Tibial artery (tissue), 4 donors: ENCODE data around the gene GRIA4.

Experiments used
- DNase-seq, 2 donors: peaks; one replicate each; pipeline ENCODE4 v3.0.0-alpha.2; 2019
- H3K27ac ChIP-seq, 2 donors: fragments of 200-600 bp; sonication (generic) in 1 of 2; 1 replicate in 1 of 2; 2 replicates in 1 of 2; pipeline ENCODE4 v1.5.1; 2018 to 2019; ENCODE audit warnings: mild to moderate bottlenecking in 1 of 2
- H3K27me3 ChIP-seq, 2 donors: fragments of 200-600 bp; sonication (generic) in 1 of 2; one replicate each; pipeline versions ENCODE4 v1.5.1 to v1.6.0; 2016 to 2019
- H3K36me3 ChIP-seq, 3 donors: fragments of 200-600 bp; sonication (generic) in 2 of 3; one replicate each; pipeline ENCODE4 v1.5.1; 2016 to 2019; ENCODE audit warnings: mild to moderate bottlenecking in 2 of 3
- H3K4me1 ChIP-seq, 4 donors: fragments of 200-600 bp; sonication (generic) in 2 of 4; 1 replicate in 3 of 4; 2 replicates in 1 of 4; pipeline ENCODE4 v1.5.1; 2016 to 2019
- H3K4me3 ChIP-seq, 2 donors: fragments of 200-600 bp; sonication (generic) in 1 of 2; 1 replicate in 1 of 2; 2 replicates in 1 of 2; pipeline ENCODE4 v1.5.1; 2018 to 2019; ENCODE audit warnings: mild to moderate bottlenecking in 2 of 2
- H3K9me3 ChIP-seq, 3 donors: fragments of 200-600 bp; sonication (generic) in 1 of 3; one replicate each; pipeline ENCODE4 v1.5.1; 2016 to 2019
- intact Hi-C: fragments of 100-400 bp; cut with DNase I; formaldehyde crosslinking; loops from one replicate; pipeline ENCODE4 v1.15.0; 2023; ENCODE audit warnings: low total_unique reads
- TF ChIP-seq, protein P1 (sequence below), 2 experiments: fragments of 200-600 bp in 1 of 2; fragments of 450-650 bp in 1 of 2; IDR thresholded peaks; one replicate each; pipeline ENCODE4 v1.5.1; 2017 to 2019; ENCODE audit warnings: antibody characterized with exemption in 2 of 2, mild to moderate bottlenecking in 1 of 2, moderate library complexity in 1 of 2

The GRIA4 gene

DNA sequence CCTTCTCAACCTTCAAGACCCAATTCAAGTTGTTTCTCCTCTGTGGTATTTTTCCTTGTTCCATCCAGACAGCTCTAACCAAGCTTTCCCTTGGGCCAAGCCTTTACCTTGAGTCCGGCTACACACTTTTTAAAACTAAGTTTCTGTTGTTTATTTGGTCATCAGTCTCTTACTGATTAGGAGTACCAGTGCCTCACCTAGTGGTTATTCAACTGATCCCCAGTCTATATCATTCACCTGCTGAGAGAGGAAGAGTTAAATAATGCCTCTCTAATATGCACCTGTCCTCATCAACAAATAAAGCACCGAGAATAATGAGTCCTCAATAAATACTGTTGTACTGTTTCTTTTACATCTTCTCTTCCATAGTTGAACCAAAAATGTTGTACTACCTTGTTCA, 251.4 kb downstream of the GRIA4 start:
- Histone ChIP-seq H3K36me3 (no peaks in the 10 kb centered on the region), H3K4me1 (no peaks in the 10 kb centered on the region), H3K27ac (no peak overlapping the region), H3K27me3 (no peaks in the 10 kb centered on the region), H3K9me3 (no peaks in the 10 kb centered on the region), H3K4me3 (no peak overlapping the region)
- no peak for DNase-seq
- TF ChIP-seq, protein P1, sequence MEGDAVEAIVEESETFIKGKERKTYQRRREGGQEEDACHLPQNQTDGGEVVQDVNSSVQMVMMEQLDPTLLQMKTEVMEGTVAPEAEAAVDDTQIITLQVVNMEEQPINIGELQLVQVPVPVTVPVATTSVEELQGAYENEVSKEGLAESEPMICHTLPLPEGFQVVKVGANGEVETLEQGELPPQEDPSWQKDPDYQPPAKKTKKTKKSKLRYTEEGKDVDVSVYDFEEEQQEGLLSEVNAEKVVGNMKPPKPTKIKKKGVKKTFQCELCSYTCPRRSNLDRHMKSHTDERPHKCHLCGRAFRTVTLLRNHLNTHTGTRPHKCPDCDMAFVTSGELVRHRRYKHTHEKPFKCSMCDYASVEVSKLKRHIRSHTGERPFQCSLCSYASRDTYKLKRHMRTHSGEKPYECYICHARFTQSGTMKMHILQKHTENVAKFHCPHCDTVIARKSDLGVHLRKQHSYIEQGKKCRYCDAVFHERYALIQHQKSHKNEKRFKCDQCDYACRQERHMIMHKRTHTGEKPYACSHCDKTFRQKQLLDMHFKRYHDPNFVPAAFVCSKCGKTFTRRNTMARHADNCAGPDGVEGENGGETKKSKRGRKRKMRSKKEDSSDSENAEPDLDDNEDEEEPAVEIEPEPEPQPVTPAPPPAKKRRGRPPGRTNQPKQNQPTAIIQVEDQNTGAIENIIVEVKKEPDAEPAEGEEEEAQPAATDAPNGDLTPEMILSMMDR (IDR thresholded peaks at IDR 0.05): no peak
- intact Hi-C loops: no loop called here

DNA sequence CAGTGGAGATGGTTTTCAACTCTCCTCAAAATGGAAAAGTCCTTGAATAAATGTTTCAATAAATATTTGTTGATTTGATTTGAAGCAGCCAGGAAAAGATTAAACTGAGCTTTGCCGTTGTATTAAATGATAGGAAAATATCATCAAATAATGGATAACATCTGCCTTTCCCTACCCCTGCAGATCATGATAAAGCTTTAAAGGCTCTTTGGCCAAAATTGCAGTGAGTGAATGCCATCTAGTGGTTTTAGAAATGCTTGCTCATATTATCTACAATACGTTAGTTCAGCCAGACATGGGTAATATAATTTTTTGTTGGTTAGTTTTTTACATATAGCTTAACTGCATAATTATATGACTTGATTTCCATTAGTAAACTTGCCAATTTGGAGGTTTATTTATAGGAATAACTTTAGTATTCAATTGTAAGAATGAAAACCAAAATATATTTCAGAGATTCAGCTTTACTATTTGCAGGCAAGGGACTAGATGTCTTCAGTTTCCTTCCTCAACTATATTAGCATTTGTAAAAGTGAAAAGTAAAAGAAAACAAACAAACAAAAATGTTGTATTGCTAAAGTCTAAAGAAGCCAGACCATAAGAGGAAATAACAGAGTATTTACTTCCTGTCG, 253.0 kb downstream of the GRIA4 start:
- no peak overlapping the region for H3K27ac ChIP-seq
- H3K9me3 ChIP-seq: no peaks in the 10 kb centered on the region
- H3K4me1 ChIP-seq: no peaks in the 10 kb centered on the region
- H3K36me3 ChIP-seq: no peaks in the 10 kb centered on the region
- H3K4me3 ChIP-seq: no peak overlapping the region
- no peaks in the 10 kb centered on the region for H3K27me3 ChIP-seq
- TF ChIP-seq, protein P1 (IDR thresholded peaks at IDR 0.05): peak; percentile 48 to 52
- DNase-seq: no peak
- intact Hi-C loops: no loop called here

DNA sequence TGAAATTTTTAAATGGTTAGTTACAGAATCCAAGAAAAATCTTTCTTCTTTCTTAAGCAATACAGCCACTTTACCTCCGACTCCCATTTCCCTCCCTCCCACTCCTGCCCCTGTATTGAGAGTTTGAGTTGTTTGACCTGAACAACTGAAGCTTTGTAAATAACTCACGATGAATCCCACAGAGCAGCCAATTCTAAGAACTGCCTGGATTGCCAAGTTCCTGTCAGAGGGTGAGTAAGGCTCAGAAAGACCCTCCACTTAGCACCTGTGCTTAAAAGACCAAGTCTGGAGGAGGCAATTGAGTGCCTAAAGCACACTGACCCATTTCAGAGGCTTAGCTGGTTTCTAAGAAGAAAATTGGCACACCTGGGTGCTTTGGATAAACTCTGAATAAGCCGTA, 253.7 kb downstream of the GRIA4 start:
- no peaks in the 10 kb centered on the region for H3K36me3 ChIP-seq
- DNase-seq: no peak
- H3K9me3 ChIP-seq: no peaks in the 10 kb centered on the region
- no peak overlapping the region for H3K4me3 ChIP-seq
- no peak overlapping the region for H3K27ac ChIP-seq
- intact Hi-C loops: no loop called here
- TF ChIP-seq, protein P1 (IDR thresholded peaks at IDR 0.05): no peak
- H3K27me3 ChIP-seq: no peaks in the 10 kb centered on the region
- H3K4me1 ChIP-seq: no peaks in the 10 kb centered on the region

DNA sequence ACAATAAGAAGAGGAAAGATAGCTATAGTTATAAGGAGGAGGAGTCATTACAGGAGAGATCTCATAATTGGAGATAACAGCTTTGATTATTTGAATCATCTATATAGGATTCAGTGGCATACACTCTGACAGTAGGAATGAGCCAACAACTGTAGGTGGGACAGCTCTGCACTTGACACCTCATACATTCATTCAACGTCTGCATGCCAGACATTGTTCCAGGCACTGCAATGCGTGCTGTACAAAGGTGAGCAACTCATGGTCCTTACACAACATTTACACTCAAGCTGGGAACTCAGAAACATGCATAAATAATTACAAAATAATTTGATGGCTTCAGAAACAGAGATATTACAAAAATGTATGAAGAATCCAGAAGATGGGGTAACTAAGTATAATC, 257.9 kb downstream of the GRIA4 start:
- H3K36me3 ChIP-seq: no peaks in the 10 kb centered on the region
- no peaks in the 10 kb centered on the region for H3K27me3 ChIP-seq
- TF ChIP-seq, protein P1 (IDR thresholded peaks at IDR 0.05): no peak
- no peaks in the 10 kb centered on the region for H3K9me3 ChIP-seq
- H3K4me3 ChIP-seq: no peak overlapping the region
- no peak for DNase-seq
- no peak overlapping the region for H3K27ac ChIP-seq
- intact Hi-C loops: no loop called here
- H3K4me1 ChIP-seq: no peaks in the 10 kb centered on the region

DNA sequence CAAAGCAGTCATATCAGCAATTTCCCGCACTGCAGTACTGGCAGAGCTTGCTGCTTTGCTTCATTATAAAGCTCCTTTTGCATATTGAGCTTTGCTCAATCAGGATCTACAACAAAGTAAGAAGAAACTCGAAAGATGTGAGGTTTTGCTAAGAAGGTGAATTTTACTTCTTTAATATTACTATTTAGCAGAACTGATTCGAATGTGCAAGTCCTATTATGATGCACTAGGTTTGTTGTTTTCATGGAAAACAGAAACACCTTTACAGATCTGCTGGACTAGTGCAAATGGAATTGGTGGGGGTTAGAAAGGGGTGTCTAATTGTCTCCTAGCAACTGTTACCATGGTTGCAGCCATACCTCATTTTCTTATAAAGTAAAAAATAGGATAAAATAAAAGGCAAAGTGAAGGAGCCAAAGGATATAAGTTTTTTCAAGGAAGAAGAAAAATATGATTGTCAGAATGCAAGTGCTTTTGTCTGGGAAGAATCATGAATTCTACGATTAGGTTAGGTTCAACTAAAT, 259.0 kb downstream of the GRIA4 start:
- Histone ChIP-seq H3K27ac (no peak overlapping the region), H3K27me3 (no peaks in the 10 kb centered on the region), H3K4me1 (no peaks in the 10 kb centered on the region), H3K36me3 (no peaks in the 10 kb centered on the region), H3K9me3 (no peaks in the 10 kb centered on the region), H3K4me3 (no peak overlapping the region)
- intact Hi-C loops: no loop called here
- DNase-seq: no peak
- TF ChIP-seq, protein P1 (IDR thresholded peaks at IDR 0.05): no peak
